H1 (cell line): ENCODE measurements around the gene IQGAP3. TPM values are rescaled to one million over a fixed set of nuclear protein-coding genes. Genes with fewer than 3 reads are reported as not detected.
A peak's percentile ranks its signal among the peaks of the same experiment; 100 is the strongest.

ENCODE experiments used
- CTCF ChIA-PET: fragments of 300-600 bp; sonication (Branson Sonifier 250); formaldehyde crosslinking; loops from one replicate; lab custom pipeline; 2021; ENCODE audit not compliant: partially characterized antibody; lab: Charles Lee
- POLR2A ChIA-PET: fragments of 300-600 bp; sonication (Branson Sonifier 250); formaldehyde crosslinking; loops from one replicate; lab custom pipeline; 2021; ENCODE audit warnings: inconsistent platforms; ENCODE audit not compliant: partially characterized antibody; lab: Charles Lee
- DNase-seq, 2 experiments: peaks; one replicate each; pipeline versions ENCODE4 v3.0.0 to v3.0.0-alpha.2; 2010 to 2022; ENCODE audit warnings: low spot score in 2 of 2, low read depth in 1 of 2, mixed read lengths in 1 of 2
- FAIRE-seq: peaks from 2 replicates; lab custom pipeline; 2011; peaks lifted over from hg19 to GRCh38; lab: Jason Lieb, UNC
- H2AFZ ChIP-seq: 2 replicates; pipeline ENCODE4 v1.8.1; 2012; ENCODE audit warnings: low read length, inconsistent platforms
- H2AK5ac ChIP-seq: 2 replicates; pipeline ENCODE4 v1.6.1; 2013; ENCODE audit warnings: low read depth, low read length
- H2BK120ac ChIP-seq: replicated peaks from 2 replicates; pipeline ENCODE3; 2013; ENCODE audit warnings: low read depth, low read length, inconsistent platforms
- H2BK12ac ChIP-seq: 2 replicates; pipeline ENCODE4 v1.6.1; 2013; ENCODE audit warnings: low read depth, low read length
- H2BK15ac ChIP-seq: 2 replicates; pipeline ENCODE4 v1.6.1; 2013; ENCODE audit warnings: low read length
- H2BK20ac ChIP-seq: 2 replicates; pipeline ENCODE4 v1.6.1; 2013; ENCODE audit warnings: low read length
- H2BK5ac ChIP-seq: 2 replicates; pipeline ENCODE4 v1.6.1; 2013; ENCODE audit warnings: low read depth, low read length
- H3K14ac ChIP-seq: 2 replicates; pipeline ENCODE4 v1.6.1; 2013; ENCODE audit warnings: inconsistent platforms; ENCODE audit not compliant: insufficient read length
- H3K18ac ChIP-seq: 2 replicates; pipeline ENCODE4 v1.6.1; 2013; ENCODE audit warnings: low read length; ENCODE audit errors: extremely low read depth
- H3K23ac ChIP-seq: 2 replicates; pipeline ENCODE4 v1.6.1; 2013; ENCODE audit warnings: inconsistent platforms; ENCODE audit not compliant: insufficient read length
- H3K23me2 ChIP-seq: 2 replicates; pipeline ENCODE4 v1.6.1; 2013; ENCODE audit warnings: low read depth, low read length
- H3K27ac ChIP-seq: 2 replicates; pipeline ENCODE4 v1.6.1; 2011; ENCODE audit warnings: low read depth, low read length, inconsistent platforms
- H3K27me3 ChIP-seq, 4 experiments: replicated peaks in 1 of 4; 1 replicate in 1 of 4; 2 replicates in 3 of 4; pipeline versions ENCODE4 v1.6.1 to v1.8.1; 2011 to 2013; ENCODE audit warnings: low read length in 3 of 4, mild to moderate bottlenecking in 3 of 4, inconsistent platforms in 2 of 4, mixed read lengths in 2 of 4, moderate library complexity in 1 of 4; ENCODE audit not compliant: control insufficient read depth in 3 of 4, insufficient read depth in 3 of 4; ENCODE audit errors: extremely low read depth in 1 of 4
- H3K36me3 ChIP-seq, 4 experiments: 2 replicates each; pipeline versions ENCODE4 v1.6.1 to v1.8.1; 2011 to 2013; ENCODE audit warnings: mild to moderate bottlenecking in 4 of 4, low read length in 3 of 4, moderate library complexity in 2 of 4, control low read depth in 1 of 4, inconsistent platforms in 1 of 4; ENCODE audit not compliant: insufficient read depth in 4 of 4, control insufficient read depth in 2 of 4
- H3K4ac ChIP-seq: replicated peaks from 2 replicates; pipeline ENCODE3; 2013; ENCODE audit warnings: low read length, low read depth, mixed read lengths, inconsistent platforms; ENCODE audit not compliant: insufficient read length
- H3K4me1 ChIP-seq, 4 experiments: replicated peaks in 1 of 4; 1 replicate in 1 of 4; 2 replicates in 3 of 4; pipeline versions ENCODE4 v1.6.1 to v1.8.1; 2011 to 2013; ENCODE audit warnings: low read length in 3 of 4, inconsistent platforms in 2 of 4, mixed read lengths in 1 of 4; ENCODE audit not compliant: insufficient read depth in 4 of 4, control insufficient read depth in 3 of 4
- H3K4me2 ChIP-seq, 2 experiments: 2 replicates each; pipeline versions ENCODE4 v1.6.1 to v1.8.1; 2011 to 2013; ENCODE audit warnings: low read depth in 2 of 2, low read length in 2 of 2, control low read depth in 1 of 2, inconsistent platforms in 1 of 2, mild to moderate bottlenecking in 1 of 2; ENCODE audit not compliant: insufficient read depth in 1 of 2
- H3K4me3 ChIP-seq, 4 experiments: fragments of 200-600, 300-600 bp in 1 of 4; sonication (generic), shearing (Covaris generic), sonication (Bioruptor Twin) in 1 of 4; 2 replicates each; pipeline versions ENCODE4 v1.5.1 to v1.8.1; 2011 to 2016; ENCODE audit warnings: low read length in 4 of 4, low read depth in 3 of 4, control low read depth in 2 of 4, inconsistent platforms in 2 of 4, mild to moderate bottlenecking in 2 of 4, mixed read lengths in 1 of 4, moderate library complexity in 1 of 4; ENCODE audit not compliant: insufficient read depth in 2 of 4; ENCODE audit errors: extremely low read depth in 1 of 4
- H3K56ac ChIP-seq: replicated peaks from 2 replicates; pipeline ENCODE3; 2013; ENCODE audit warnings: low read depth, mild to moderate bottlenecking, mixed read lengths, low read length, inconsistent platforms; ENCODE audit not compliant: insufficient read length
- H3K79me1 ChIP-seq: 2 replicates; pipeline ENCODE4 v1.6.1; 2013; ENCODE audit warnings: low read depth, low read length, control low read depth
- H3K79me2 ChIP-seq, 2 experiments: 2 replicates each; pipeline versions ENCODE4 v1.6.1 to v1.8.1; 2012 to 2013; ENCODE audit warnings: low read length in 2 of 2, mild to moderate bottlenecking in 2 of 2, inconsistent platforms in 1 of 2; ENCODE audit not compliant: insufficient read depth in 2 of 2, control insufficient read depth in 1 of 2
- H3K9ac ChIP-seq, 4 experiments: replicated peaks in 1 of 4; 1 replicate in 1 of 4; 2 replicates in 3 of 4; pipeline versions ENCODE4 v1.6.1 to v1.8.1; 2011 to 2013; ENCODE audit warnings: low read depth in 3 of 4, low read length in 3 of 4, control low read depth in 2 of 4, mild to moderate bottlenecking in 2 of 4, moderate library complexity in 2 of 4, inconsistent platforms in 1 of 4; ENCODE audit errors: extremely low read depth in 1 of 4
- H3K9me3 ChIP-seq, 2 experiments: 2 replicates each; pipeline versions ENCODE4 v1.6.1 to v1.8.1; 2012 to 2013; ENCODE audit warnings: mild to moderate bottlenecking in 2 of 2, moderate library complexity in 2 of 2, control low read depth in 1 of 2, inconsistent platforms in 1 of 2, low read depth in 1 of 2, low read length in 1 of 2, mixed read lengths in 1 of 2; ENCODE audit not compliant: insufficient read depth in 2 of 2
- H4K20me1 ChIP-seq, 2 experiments: replicated peaks in 1 of 2; 2 replicates each; pipeline versions ENCODE3 to v1.8.1; 2011 to 2013; ENCODE audit warnings: inconsistent platforms in 2 of 2, low read length in 2 of 2, mild to moderate bottlenecking in 1 of 2; ENCODE audit not compliant: insufficient read depth in 2 of 2, control insufficient read depth in 1 of 2
- H4K5ac ChIP-seq: 2 replicates; pipeline ENCODE4 v1.6.1; 2013; ENCODE audit warnings: low read length, low read depth, mixed read lengths, inconsistent platforms; ENCODE audit not compliant: insufficient read length
- H4K8ac ChIP-seq: 2 replicates; pipeline ENCODE4 v1.8.0; 2013; ENCODE audit warnings: mild to moderate bottlenecking, moderate library complexity, low read length, inconsistent platforms; ENCODE audit not compliant: insufficient read depth; ENCODE audit errors: extremely low read depth
- H4K91ac ChIP-seq: replicated peaks from 2 replicates; pipeline ENCODE3; 2013; ENCODE audit warnings: low read length, mixed read lengths, inconsistent platforms; ENCODE audit not compliant: insufficient read length
- BACH1 ChIP-seq: IDR thresholded peaks from 2 replicates; pipeline ENCODE4 v1.6.1; 2012; ENCODE audit warnings: low read length, improper control_type of control experiment
- KDM1A ChIP-seq: fragments of 200-600, 300-600 bp; sonication (generic); IDR thresholded peaks from 2 replicates; pipeline ENCODE4 v1.7.1; 2016; ENCODE audit warnings: mild to moderate bottlenecking, low read length, borderline replicate concordance
- RXRA ChIP-seq: IDR thresholded peaks from 2 replicates; pipeline ENCODE4 v1.6.1; 2011; ENCODE audit warnings: low read depth, mild to moderate bottlenecking, low read length, moderate library complexity; ENCODE audit not compliant: insufficient read depth
- SRF ChIP-seq: IDR thresholded peaks from 2 replicates; pipeline ENCODE4 v1.6.1; 2011; ENCODE audit warnings: mild to moderate bottlenecking, low read depth, low read length, moderate library complexity
- WGBS, 2 experiments: shearing (Covaris generic) in 1 of 2; methylation state at CpG; one replicate each; pipeline versions ENCODE4 v1.1.6 to v1.1.7; 2013 to 2015; ENCODE audit warnings: low lambda C conversion rate in 2 of 2, mixed read lengths in 2 of 2, inconsistent platforms in 1 of 2, low coverage in 1 of 2, missing lambda C conversion rate in 1 of 2; ENCODE audit not compliant: insufficient replicate concordance in 2 of 2, insufficient coverage in 1 of 2, insufficient read length in 1 of 2; ENCODE audit errors: extremely low coverage in 1 of 2, missing lambda C conversion rate in 1 of 2; 5-methylcytosine and 5-hydroxymethylcytosine counted together
- polyA plus RNA-seq, 7 experiments: library from polyadenylated mRNA; depleted of rRNA in 3 of 7; stranded (reverse) in 5 of 7; unstranded in 2 of 7; fragments of >200 nt in 5 of 7; fragments of 200-250 nt in 2 of 7; gene quantifications; 1 replicate in 5 of 7; 2 replicates in 1 of 7; 4 replicates in 1 of 7; pipeline versions ENCODE4 v1.2.1 to v1.2.3, GENCODE V29; 2011 to 2013; ENCODE audit warnings: missing spikeins in 2 of 7, mixed read lengths in 2 of 7
- total RNA-seq: library from RNA; stranded (reverse); fragmentation: NEBNext Ultra II Directional; extraction: Animal tissue kit (Norgen Biotek cat#: 25700); gene quantifications from 2 replicates; pipeline ENCODE4 v1.2.1, GENCODE V29; 2021

The IQGAP3 gene
- total and polyA plus RNA-seq, 2 of the 8 experiments (the other 6 are each of a cell fraction or from before 2014, with no cell fraction given): 14.6 to 22.3 TPM

DNA sequence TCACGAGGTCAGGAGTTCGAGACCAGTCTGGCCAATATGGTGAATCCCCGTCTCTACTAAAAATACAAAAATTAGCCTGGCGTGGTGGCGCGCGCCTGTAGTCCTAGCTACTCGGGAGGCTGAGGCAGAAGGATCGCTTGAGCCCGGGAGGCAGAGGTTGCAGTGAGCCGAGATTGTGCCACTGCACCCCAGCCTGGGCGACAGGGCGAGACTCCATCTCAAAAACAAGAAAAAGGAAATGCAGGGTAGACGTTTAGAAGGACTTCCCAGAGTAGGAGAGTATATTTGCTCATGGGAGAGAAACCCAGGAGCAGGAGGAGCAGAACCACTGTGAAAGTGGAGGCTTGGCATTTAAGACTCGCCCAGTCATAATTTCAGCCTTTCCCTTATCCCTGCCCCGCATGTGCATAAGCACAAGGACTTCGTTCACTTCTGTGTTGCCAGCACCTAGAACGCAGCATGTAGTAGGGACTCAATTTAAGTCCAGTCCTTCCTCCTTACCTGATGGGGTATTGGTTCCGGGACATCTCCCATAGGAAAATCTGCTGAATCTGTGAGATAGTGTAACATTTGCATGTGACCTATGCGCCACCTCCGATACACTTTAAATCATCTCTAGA lies 66.6 kb downstream of the IQGAP3 start:
- TF ChIP-seq RXRA (no peak), SRF (no peak), BACH1 (no peak), KDM1A (peak; percentile 58; the same call in 1 of the 2 replicates)
- TF ChIP-seq, all 59 proteins: peak for 1
- no peaks in the 10 kb centered on the region; a peak in 1 of 7 replicates for H3K27me3 ChIP-seq
- H4K5ac ChIP-seq: no peak overlapping the region

More for the DNA sequence above, 66.6 kb downstream of the IQGAP3 start:
- CTCF ChIA-PET: interaction anchor here (0.6 to 17.4 kb wide), 4 partner anchors 15 to 171 kb away, joined by 3 to 236 read pairs (median 57); no protein-coding TSS in a partner anchor
- FAIRE-seq (no peak), DNase-seq (no peak)
- Histone ChIP-seq H2BK120ac (no peak overlapping the region), H3K18ac (peak overlapping the region; percentile 36; the same call in 1 of the 2 replicates), H3K23me2 (peaks cover 11% of the 10 kb centered on the region; the same call in 1 of the 2 replicates), H4K20me1 (no peaks in the 10 kb centered on the region), H3K4me2 (peak overlapping the region; percentile 67 to 70; a peak in 3 of 4 replicates), H3K23ac (no peak overlapping the region), H3K36me3 (no peaks in the 10 kb centered on the region), H4K91ac (no peak overlapping the region), H3K27ac (no peak overlapping the region), H2BK5ac (0 out of 2 replicates have a peak overlapping the region, but pooled peaks have one; percentile 84), H2BK12ac (0 out of 2 replicates have a peak overlapping the region, but pooled peaks have one; percentile 27), H2AK5ac (peak overlapping the region; percentile 59), H4K8ac (no peak overlapping the region), H3K14ac (no peak overlapping the region), H3K4me3 (peak overlapping the region in 1 of 4 experiments; percentile 52; a peak in 1 of 8 replicates), H3K9ac (no peak overlapping the region), H3K9me3 (no peaks in the 10 kb centered on the region; a peak in 1 of 4 replicates), H2BK15ac (0 out of 2 replicates have a peak overlapping the region, but pooled peaks have one; percentile 65), H3K79me2 (no peaks in the 10 kb centered on the region), H2AFZ (no peak overlapping the region), H3K79me1 (no peaks in the 10 kb centered on the region), H3K4me1 (peaks cover 16 to 34% (median 27%) of the 10 kb centered on the region in 4 experiments), H3K56ac (no peak overlapping the region), H2BK20ac (peak overlapping the region; percentile 8), H3K4ac (no peak overlapping the region)
- POLR2A ChIA-PET: interaction anchor here (1.1 to 9.6 kb wide), 4 partner anchors 10 to 86 kb away, joined by 3 to 166 read pairs (median 10); partner anchors contain the start of gene NAXE
- 87% methylated on average over 21 of the region's 21 CpGs; no CpG with 5 or more reads in 1 of the 2 experiments for WGBS, 2 experiments
